GM13977 (cell line): Measurements from ENCODE around the gene EGFL7.

ENCODE experiments used
- DNase-seq: peaks from one replicate; pipeline ENCODE4 v3.0.0; 2012; ENCODE audit warnings: low spot score
- in situ Hi-C: fragments of 300-500 bp; cut with MboI; formaldehyde crosslinking; loops from one replicate; pipeline ENCODE4 v1.12.0; 2022; ENCODE audit warnings: low sequenced_read_pairs, low pct_unique_long_range_greater_than_20kb, mixed read lengths, inconsistent platforms; ENCODE audit not compliant: unreplicated experiment
- TF ChIP-seq, protein P1 (sequence below): IDR thresholded peaks from 2 replicates; pipeline ENCODE4 v1.5.1; 2012; ENCODE audit warnings: mild to moderate bottlenecking, control low read depth; ENCODE audit not compliant: insufficient read depth; ENCODE audit errors: extremely low read depth, missing control alignments

Gene EGFL7

DNA sequence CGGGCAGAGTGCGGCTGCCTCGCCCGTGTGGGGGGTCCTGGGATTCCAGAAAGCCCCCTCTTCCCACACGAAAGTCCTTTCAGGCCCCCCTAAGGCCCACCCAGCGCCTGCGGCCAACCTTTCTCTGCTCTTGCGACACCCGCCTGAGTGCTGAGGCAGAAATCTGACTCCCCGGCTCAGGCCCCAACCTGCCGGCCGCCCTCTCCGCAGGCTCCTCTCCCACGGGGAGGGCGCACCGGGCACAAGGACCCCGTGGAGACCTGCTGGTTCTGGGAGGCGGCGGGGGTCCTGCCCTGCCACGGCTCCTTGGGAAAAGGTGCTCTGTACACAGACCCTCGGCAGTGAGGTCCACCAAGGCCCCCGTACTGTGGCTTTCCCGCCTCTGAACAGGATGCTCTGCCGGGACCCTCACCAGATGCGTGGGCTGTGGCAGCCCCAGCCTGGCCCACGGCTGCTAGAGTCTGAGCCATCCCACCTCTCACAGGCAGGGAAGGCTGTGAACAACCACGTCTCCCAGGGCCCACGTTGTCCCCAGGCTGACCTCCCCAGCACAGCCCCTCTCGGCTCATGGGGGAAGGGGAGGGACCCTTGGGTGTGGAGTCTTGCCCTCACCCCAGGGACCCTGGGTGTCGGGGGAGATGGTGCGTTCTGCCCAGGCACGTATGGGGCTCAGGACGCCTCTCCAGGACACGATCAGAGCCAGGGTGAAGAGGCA lies 41.5 kb upstream of the EGFL7 start:
- in situ Hi-C loops, result no loop called here
- DNase-seq, result no peak
- TF ChIP-seq, protein P1, sequence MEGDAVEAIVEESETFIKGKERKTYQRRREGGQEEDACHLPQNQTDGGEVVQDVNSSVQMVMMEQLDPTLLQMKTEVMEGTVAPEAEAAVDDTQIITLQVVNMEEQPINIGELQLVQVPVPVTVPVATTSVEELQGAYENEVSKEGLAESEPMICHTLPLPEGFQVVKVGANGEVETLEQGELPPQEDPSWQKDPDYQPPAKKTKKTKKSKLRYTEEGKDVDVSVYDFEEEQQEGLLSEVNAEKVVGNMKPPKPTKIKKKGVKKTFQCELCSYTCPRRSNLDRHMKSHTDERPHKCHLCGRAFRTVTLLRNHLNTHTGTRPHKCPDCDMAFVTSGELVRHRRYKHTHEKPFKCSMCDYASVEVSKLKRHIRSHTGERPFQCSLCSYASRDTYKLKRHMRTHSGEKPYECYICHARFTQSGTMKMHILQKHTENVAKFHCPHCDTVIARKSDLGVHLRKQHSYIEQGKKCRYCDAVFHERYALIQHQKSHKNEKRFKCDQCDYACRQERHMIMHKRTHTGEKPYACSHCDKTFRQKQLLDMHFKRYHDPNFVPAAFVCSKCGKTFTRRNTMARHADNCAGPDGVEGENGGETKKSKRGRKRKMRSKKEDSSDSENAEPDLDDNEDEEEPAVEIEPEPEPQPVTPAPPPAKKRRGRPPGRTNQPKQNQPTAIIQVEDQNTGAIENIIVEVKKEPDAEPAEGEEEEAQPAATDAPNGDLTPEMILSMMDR, result no peak

DNA sequence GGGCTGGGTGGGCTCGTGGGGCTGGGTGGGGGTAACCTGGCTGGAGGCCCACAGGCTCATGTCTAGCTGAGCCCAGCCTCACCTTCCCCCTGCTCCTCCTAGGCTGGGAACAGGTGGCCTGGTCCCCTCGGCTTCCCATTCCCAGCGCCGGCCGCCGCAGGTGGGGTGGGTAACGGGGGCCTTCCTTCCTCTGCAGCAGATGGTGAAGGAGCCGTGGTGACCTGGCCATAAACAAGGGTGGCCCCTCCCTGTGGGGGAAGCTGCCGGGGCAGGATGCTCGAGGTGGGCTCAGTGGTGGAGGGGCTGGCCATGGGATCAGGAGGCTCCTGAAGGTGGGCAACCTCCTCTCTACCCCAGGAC lies 41.0 kb upstream of the EGFL7 start:
- no peak for DNase-seq
- in situ Hi-C loops, result no loop called here
- TF ChIP-seq, protein P1, result no peak

GRCh38 chr9:136622538-136622948 lies 40.2 kb upstream of the EGFL7 start:
- TF ChIP-seq, protein P1, result no peak
- DNase-seq, result no peak
- in situ Hi-C loops, result no loop called here

DNA sequence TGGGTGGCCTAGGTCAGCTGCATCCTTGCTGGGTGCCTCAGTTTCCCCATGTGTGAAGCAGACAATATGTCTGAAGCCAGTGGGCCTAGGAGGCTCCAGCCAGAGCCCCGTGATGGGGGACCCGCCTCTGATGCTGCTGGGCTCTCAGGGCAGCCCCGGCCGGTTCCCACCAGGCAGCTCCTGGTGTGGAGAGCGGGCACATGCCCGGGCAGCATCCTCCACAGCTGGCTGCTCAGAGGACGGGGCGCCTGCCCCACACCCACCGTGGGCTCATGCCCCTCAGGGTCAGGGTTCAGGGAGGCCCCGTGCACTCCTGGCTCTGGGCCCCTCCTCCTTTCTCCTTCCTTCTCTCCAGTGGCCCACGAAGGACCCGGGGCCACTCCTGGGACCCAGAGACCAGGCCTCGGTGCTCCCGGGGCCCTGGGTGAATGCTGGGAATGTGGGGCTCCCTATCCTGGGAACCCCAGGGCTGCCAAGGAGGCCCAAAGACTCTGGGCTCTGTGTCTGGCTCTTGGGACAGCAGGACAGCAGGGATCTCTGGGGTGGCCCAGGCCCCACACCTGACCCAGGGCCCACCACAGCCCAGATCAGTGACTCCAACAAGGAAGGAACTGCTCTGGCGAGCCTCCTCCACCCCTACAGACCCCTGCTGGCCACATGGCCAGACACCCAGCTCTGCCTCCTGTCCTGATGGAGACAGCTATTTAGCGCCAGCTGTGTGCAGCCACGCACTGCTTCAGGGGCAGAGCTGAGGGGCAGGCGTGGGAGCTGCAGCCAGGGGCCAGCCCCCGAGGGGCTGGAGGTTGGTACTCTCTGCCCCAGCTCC lies 39.5 kb upstream of the EGFL7 start:
- TF ChIP-seq, protein P1, result no peak
- no peak for DNase-seq
- in situ Hi-C loops, result no loop called here

- in situ Hi-C loops, result no loop called here
- no peak for DNase-seq
- TF ChIP-seq, protein P1, result no peak
Observed at GRCh38 chr9:136623842-136624183, 38.9 kb upstream of the EGFL7 start.

DNA sequence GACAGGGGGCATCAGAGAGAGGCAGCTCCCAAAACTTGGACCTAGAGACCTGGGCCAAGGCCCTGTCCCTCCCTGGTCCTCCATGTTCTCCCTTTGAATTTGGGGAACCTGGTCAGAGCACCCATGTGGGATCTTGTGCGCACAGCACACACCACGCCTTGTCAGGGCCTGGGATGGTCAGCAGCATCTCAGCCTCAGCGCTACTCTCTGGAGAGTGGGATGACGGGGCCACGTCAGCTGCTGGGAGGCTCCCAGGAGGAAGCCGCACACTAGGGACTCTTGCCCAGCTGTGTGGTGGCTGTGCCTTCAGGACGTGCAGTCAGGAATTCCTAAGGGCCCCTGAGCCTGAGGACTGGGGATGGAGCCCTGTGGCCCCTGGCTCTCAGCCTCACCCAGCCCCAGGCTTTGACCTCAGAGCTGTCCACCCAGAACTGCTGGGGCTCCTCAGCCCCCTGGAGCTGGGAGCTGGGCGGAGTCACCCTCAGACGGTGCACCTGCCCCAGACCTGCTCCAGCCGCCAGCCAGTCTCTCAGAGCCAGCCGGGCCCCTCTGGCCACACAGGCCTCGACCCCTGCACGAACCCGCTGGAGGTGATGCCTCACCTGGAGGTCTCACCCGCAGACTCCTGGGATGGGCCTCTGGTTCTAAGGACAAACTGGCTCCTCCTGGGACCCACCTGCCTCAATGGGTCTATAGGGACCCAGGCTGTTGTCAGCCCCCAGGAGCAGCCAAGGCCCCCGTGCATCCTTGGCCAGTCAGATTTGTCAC lies 38.3 kb upstream of the EGFL7 start:
- in situ Hi-C loops, result no loop called here
- TF ChIP-seq, protein P1, result no peak
- DNase-seq, result no peak
